GM13976 (cell line): ENCODE results near the gene SLAMF7.
"Not testable (repeated sequence)": the region's sequence is repeated elsewhere in the genome, so short reads cannot be mapped to it uniquely, and the experiment has no call there.

Experiments
- DNase-seq: peaks from one replicate; pipeline ENCODE4 v3.0.0; 2012; ENCODE audit warnings: low spot score
- in situ Hi-C: fragments of 300-500 bp; cut with MboI; formaldehyde crosslinking; loops from one replicate; pipeline ENCODE4 v1.12.0; 2022; ENCODE audit warnings: low sequenced_read_pairs, mixed read lengths, inconsistent platforms; ENCODE audit not compliant: unreplicated experiment
- TF ChIP-seq, protein P1 (sequence below): IDR thresholded peaks from 2 replicates; pipeline ENCODE4 v1.5.1; 2012; ENCODE audit warnings: borderline replicate concordance, mild to moderate bottlenecking; ENCODE audit not compliant: insufficient read depth; ENCODE audit errors: extremely low read depth, missing control alignments, control extremely low read depth

The SLAMF7 gene

DNA sequence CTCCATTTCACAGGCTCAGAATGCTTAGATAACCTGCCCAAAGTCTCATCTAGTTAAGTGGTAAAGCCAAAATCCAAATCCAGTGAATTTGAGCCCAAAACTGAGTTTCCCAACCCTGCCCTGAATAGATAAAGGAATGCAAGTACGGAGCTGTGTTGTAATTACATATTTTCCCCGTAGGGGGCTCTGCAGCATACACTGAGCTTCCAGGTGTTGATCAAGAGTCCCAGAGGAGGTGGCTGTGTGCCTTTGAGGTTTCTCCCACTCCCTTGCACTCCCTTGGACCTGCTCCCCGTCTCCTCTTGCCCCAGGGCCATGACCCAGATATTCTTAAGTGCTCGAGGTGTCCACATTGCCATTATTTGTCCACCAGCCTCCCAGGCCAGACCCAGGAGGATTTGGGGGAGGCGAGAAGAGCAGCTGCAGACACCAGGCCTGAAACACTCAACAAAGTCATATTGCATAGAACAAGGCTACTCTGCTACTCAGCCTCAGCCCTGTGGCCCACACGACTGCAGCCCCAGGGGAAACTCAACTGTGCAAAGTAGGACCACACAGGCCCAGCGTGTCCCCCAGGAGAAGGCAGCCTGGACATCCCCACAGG, 38.5 kb downstream of the SLAMF7 start:
- in situ Hi-C loops = loop anchor here (5.0 kb wide), 1 partner anchor 60 kb away; no protein-coding TSS in a partner anchor
- TF ChIP-seq, protein P1, sequence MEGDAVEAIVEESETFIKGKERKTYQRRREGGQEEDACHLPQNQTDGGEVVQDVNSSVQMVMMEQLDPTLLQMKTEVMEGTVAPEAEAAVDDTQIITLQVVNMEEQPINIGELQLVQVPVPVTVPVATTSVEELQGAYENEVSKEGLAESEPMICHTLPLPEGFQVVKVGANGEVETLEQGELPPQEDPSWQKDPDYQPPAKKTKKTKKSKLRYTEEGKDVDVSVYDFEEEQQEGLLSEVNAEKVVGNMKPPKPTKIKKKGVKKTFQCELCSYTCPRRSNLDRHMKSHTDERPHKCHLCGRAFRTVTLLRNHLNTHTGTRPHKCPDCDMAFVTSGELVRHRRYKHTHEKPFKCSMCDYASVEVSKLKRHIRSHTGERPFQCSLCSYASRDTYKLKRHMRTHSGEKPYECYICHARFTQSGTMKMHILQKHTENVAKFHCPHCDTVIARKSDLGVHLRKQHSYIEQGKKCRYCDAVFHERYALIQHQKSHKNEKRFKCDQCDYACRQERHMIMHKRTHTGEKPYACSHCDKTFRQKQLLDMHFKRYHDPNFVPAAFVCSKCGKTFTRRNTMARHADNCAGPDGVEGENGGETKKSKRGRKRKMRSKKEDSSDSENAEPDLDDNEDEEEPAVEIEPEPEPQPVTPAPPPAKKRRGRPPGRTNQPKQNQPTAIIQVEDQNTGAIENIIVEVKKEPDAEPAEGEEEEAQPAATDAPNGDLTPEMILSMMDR = peak; percentile 55
- DNase-seq = peak; percentile 52

DNA sequence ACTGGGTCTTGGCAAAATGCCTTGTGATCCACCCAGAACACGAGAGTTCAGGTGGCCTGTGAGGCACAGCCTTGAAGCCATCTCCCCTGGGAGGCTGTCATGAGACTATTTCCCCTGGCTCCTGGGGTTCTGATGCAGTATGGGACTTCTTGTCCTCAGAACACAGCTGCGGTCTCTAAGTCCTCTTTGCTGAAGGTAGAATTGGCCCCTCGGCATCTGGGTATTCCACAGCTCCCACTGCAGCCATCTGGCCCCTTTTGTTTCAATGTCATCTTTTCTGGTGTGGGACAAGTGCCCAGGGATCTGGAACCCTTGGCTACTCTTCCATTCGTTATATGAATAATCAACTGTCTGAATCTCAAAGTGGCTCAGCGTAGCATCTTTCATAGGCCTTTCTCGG, 39.9 kb downstream of the SLAMF7 start:
- TF ChIP-seq, protein P1 = no peak
- DNase-seq = no peak
- in situ Hi-C loops = loop anchor here (5.0 kb wide), 1 partner anchor 58 kb away; no protein-coding TSS in a partner anchor

DNA sequence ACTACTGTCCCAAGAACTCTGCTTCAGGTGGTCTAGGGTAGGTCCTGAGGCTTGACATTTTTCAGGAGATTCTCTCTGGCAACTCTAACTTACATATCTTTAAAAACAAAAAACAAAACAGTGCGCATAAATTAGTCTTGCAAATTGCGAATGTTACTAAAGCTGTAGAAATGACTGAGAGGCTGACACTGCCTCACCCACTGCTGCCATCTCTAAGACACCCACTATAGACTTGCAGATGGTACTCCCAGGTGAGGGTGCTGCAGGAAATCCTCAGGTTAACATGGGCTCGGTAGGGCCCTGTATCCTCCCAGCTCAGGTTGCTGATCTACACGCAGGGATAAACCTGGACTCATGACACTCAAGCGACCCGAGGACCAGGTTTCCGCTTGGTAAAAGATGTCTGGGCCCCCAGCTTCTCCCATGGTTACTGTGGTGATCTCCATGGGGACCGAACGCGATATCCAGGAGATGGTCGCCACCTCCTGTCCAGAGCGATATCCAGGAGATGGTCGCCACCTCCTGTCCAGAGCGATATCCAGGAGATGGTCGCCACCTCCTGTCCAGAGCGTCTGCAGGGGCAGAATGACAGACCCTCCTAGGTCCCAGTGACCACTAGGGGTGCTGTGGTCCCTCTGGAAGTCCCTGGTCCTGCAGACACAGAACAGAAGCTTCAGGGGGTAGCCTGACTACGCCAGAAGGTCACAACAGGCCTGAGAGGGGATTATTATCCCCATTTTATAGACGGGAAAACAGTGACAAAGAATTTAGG, 40.8 kb downstream of the SLAMF7 start:
- TF ChIP-seq, protein P1 = peak; percentile 59
- DNase-seq = no peak
- in situ Hi-C loops = loop anchor here (5.0 kb wide), 1 partner anchor 57 kb away; no protein-coding TSS in a partner anchor

DNA sequence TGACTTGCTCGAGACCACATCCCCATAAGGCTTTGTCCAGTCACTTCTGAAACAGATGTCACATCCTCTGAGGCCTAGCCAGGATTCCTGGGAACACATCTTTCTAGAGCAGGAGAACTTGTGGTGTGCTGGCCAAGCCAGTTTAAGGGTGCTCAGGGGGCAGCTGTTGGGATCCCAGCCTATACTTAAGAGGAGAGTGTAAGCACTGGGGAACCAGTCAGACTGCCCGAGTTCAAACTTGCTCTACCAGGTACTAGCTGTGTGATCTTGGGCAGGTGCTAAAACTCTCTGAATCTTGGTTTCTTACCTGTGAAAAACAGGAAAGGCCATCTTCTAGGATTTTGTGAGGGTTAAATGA, 41.3 kb downstream of the SLAMF7 start:
- TF ChIP-seq, protein P1 = no peak
- no peak for DNase-seq
- in situ Hi-C loops = no loop called here

DNA sequence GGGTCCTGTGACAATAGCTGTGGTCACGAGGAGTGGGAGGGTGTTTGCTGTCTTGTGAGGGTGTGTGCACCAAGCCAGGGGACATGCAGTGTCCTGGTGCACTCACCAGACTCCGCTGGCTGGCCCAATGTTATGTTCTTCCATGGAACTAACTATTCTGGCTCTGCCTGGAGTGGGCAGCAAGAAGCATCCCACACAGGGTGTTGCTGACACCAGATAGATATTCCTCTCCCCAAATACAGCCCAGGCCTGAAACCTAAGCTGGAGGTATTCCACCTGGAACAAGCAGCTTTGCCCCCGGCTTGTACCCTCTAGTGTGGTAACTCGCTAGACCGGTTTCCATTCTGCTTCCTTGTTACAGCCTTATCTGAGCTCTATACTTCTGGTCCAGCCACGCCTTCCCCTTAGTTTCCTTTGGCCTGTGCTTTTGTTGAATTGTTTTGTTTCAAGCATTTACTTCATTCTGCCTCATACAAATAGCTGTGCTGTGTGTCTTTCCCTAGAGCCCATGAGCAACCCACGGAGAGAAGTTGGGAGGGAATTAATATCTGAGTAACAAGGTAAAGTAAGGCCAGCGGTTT, 42.2 kb downstream of the SLAMF7 start:
- TF ChIP-seq, protein P1 = no peak
- no peak for DNase-seq
- in situ Hi-C loops = no loop called here

DNA sequence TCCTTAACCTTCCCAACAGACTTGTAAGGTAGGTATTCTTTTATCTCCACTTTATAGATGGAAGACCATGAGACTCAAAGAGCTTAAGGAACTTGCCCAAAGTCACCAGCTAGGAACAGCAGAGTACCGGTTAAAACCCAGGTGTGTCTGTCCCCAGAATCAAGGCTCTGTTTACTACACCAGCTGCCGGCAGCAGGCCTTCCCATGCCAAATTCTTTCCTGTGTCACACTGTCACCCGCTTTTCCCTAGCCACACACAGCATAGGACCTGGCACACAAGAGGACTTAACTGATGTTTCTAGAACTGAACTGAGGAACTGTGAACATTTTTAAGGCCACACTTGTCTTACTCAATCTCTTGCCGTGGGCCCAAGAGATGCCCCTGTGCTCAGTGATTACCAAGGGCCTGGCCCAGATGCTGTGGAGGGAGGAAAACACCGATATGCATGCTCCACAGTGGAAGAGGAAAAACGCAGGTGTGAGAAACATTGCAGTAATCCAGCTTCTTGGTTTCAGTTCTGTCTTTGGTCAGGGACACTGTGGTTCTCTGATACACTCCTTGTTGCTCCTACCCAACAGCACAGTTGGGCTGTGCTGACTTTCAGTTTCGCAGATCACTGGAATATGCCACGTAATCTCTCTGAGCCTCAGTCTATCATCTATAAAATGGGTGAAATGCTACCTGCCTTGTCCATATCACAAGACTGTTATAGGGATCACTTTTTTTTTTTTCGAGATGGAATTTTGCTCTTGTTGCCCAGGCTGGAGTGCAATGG, 43.1 kb downstream of the SLAMF7 start:
- in situ Hi-C loops = no loop called here
- TF ChIP-seq, protein P1 = no peak
- peak; percentile 75 for DNase-seq

DNA sequence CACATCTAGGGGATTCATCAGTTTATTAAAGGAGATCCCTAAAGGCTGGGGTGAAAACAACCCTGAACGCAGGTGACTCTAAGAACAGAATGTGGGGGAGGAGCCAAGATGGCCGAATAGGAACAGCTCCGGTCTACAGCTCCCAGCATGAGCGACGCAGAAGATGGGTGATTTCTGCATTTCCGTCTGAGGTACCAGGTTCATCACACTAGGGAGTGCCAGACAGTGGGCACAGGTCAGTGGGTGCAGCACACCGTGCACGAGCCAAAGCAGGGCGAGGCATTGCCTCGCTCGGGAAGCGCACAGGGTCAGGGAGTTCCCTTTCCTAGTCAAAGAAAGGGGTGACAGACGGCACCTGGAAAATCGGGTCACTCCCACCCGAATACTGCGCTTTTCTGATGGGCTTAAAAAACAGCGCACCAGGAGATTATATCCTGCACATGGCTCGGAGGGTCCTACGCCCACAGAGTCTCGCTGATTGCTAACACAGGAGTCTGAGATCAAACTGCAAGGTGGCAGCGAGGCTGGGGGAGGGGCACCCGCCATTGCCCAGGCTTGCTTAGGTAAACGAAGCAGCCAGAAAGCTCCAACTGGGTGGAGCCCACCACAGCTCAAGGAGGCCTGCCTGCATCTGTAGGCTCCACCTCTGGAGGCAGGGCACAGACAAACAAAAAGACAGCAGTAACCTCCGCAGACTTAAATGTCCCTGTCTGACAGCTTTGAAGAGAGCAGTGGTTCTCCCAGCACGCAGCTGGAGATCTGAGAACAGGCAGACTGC, 44.1 kb downstream of the SLAMF7 start:
- in situ Hi-C loops, DNase-seq: not testable (repeated sequence)
